ENCODE measurements around the gene HRH2.

The HRH2 gene

GRCh38 chr5:175693741-175694140 lies 35.9 kb downstream of the HRH2 start:
- DNase-seq, result no peak

GRCh38 chr5:175694371-175695160 lies 36.7 kb downstream of the HRH2 start:
- DNase-seq, result no peak

GRCh38 chr5:175695161-175696126 lies 37.6 kb downstream of the HRH2 start:
- DNase-seq, result no peak

GRCh38 chr5:175696139-175696854 lies 38.4 kb downstream of the HRH2 start:
- DNase-seq, result peak; percentile 88

- no peak for DNase-seq
These were observed 39.0 kb downstream of the HRH2 start for GRCh38 chr5:175696855-175697198.

GRCh38 chr5:175697846-175698245 lies 40.0 kb downstream of the HRH2 start:
- DNase-seq, result no peak

- no peak for DNase-seq
These were observed 40.7 kb downstream of the HRH2 start for GRCh38 chr5:175698401-175699115.

- no peak for DNase-seq
These were observed 43.1 kb downstream of the HRH2 start for GRCh38 chr5:175700991-175701390.

GRCh38 chr5:175701797-175702196 lies 43.9 kb downstream of the HRH2 start:
- DNase-seq, result no peak

GRCh38 chr5:175706499-175706898 lies 48.6 kb downstream of the HRH2 start:
- no peak for DNase-seq

GRCh38 chr5:175707751-175708375 lies 50.0 kb downstream of the HRH2 start:
- no peak for DNase-seq

GRCh38 chr5:175709276-175709781 lies 51.5 kb downstream of the HRH2 start:
- DNase-seq, result no peak

- DNase-seq, result no peak
These were observed 52.5 kb downstream of the HRH2 start for GRCh38 chr5:175710326-175710725.

GRCh38 chr5:175711031-175711430 lies 53.2 kb downstream of the HRH2 start:
- DNase-seq, result no peak

GRCh38 chr5:175711472-175712312 lies 53.8 kb downstream of the HRH2 start:
- no peak for DNase-seq

- no peak for DNase-seq
These were observed 54.4 kb downstream of the HRH2 start for GRCh38 chr5:175712313-175712680.

GRCh38 chr5:175712681-175713085 lies 54.8 kb downstream of the HRH2 start:
- DNase-seq, result no peak

GRCh38 chr5:175713930-175714329 lies 56.1 kb downstream of the HRH2 start:
- no peak for DNase-seq

GRCh38 chr5:175714479-175715085 lies 56.7 kb downstream of the HRH2 start:
- no peak for DNase-seq

Measured in hematopoietic multipotent progenitor cell treated with erythropoietin and hydrocortisone succinate and interleukin-3 and kit ligand, for 6 days (in vitro differentiated cells).